NCI-H526 treated with DMSO at 0.1 percent for 48 hours (cell line): ENCODE data around the gene DEPDC7.
"Not testable (repeated sequence)": the region's sequence is repeated elsewhere in the genome, so short reads cannot be mapped to it uniquely, and the experiment has no call there.

Experiments used
- DNase-seq: peaks from one replicate; lab custom pipeline; 2025; lab: John Stamatoyannopoulos, UW

Gene DEPDC7

DNA sequence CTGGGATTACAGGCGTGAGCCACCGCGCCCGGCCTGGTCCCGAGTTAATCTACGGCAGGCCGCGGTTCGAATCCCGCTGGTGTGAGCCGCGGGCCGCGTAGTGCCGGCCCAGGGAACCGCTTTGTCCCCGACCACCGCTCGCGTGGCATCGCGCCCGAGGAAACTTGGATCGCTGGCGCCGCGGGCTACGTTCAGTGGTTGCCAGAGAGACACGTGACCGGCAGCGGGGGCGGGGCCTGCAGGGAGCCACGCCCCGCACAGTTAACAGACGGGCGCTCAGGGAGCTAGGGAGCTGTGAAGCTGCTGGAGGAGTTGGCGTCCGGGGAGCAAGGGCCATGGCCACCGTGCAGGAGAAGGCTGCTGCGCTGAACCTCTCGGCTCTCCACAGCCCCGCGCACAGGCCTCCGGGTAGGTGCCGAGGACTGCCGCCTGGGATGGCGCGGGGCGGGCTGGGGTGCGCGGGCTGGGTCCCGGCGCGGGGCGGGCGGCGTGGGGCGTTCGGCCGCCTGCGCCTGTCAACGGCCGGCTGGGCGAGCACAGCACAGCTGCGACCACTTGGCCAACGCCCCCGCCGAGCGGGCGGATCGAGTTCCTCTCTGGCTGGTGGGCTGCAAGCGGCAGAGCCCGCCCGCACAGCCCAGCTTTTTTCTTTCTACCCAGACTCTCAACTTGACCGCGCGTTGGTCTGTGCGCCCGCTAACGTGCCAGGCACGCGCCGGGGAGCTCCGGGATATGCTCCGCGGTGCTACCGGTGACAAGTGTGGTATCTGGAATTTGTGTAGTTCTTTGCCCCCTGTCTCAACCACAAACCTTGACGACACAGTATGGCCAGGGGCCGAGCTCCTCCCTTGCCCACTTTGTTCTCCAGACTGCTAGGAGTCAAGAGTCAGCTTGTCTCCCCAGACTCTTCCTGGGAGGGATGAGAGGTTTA is at the start of gene DEPDC7:
Gene DEPDC7, plus strand, starts transcription at position 258 of the 931 bp plus-strand sequence. Its CDS starts 78 bp downstream, at position 336.
- DNase-seq, result peak; percentile 91

DNA sequence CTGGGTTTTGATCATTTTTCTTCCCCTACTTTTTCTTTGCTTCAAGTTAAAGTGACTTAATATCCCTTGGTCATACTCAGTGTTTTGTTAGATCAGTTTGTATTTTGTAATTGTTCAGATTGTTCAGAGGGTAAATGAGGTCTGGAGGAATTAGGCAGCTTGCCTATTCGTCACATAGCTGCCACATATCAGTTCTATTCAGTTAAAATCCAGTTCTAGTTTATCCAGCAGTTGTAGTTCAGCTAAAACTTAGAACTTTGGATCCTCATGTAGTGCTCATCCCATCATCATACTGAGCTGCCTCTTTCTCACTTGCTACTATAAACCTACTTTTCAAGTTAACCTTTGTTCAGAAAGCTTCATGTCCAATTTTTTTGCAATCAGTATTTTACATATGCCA is 47.1 kb upstream of the DEPDC7 start:
- no peak for DNase-seq

DNA sequence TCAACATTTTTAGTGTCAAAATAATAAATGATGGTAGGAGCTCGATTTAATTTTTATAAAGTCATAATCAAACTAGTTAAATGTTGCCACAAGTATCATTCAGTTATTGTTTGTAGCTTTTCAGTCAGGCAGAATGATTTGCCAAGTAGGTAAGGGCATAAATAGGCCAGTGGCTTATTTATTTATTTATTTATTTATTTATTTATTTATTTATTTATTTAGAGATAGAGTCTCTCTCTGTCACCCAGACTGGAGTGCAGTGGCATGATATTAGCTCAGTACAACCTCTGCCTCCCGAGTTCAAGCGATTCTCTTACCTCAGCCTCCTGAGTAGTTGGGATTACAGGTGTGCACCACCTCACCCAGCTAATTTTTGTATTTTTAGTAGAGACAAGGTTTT is 43.4 kb upstream of the DEPDC7 start:
- not testable (repeated sequence) for DNase-seq

DNA sequence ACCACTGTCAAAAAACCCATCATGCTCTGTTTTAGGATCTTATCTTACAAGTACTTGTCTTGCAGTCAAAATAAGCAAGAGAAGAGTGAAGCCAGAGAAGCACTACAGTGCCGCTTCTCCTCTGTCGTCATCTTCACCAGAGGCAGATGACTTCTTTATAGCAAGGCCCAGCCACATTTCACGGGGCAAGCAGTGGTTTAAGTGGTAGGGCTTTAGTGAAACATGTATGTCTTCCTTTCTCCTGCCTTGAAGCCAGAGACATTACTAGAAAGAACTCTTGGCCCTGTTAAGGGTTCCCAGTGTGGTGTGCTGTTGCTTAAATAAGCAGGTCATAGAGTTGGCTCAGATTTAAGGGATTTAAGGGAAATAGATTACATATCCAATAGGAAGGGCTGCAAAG is 42.9 kb upstream of the DEPDC7 start:
- DNase-seq, result no peak

DNA sequence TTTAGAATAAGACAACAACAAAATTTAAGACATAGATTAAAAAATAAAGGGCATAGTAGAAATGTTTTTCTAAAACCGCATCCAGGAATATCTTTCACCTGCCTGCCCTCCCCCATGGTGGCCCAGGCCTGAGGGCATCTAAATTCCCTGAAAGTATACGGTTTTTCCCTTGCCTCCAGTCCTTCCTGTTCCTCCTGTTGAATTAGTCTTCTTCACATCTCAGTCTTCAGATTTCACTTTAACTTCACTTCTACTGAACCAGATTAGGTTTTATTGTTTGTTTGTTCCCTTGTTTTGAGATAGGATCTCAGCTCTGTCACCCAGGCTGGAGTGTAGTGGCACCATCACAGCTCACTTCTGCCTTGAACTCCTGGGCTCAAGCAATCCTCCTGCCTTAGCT is 33.1 kb upstream of the DEPDC7 start:
- DNase-seq, result no peak

DNA sequence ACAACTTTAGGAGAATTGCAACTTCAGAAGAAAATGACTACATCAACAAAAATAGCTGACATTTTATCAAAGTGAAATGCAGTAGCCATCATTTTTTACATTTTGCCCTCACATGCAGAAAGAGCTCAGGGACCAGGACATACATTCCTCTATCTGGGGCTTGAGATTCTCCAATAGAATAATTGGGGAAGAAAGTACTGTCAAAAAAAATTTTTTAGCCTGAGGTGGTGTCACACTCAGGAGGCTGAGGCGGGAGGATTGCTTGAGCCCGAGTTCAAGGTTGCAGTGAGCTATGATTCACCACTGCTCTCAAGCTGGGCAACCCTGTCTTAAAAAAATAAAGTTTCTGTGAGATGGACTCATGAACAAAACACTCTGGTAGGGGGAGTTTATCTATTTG is 32.2 kb upstream of the DEPDC7 start:
- no peak for DNase-seq

DNA sequence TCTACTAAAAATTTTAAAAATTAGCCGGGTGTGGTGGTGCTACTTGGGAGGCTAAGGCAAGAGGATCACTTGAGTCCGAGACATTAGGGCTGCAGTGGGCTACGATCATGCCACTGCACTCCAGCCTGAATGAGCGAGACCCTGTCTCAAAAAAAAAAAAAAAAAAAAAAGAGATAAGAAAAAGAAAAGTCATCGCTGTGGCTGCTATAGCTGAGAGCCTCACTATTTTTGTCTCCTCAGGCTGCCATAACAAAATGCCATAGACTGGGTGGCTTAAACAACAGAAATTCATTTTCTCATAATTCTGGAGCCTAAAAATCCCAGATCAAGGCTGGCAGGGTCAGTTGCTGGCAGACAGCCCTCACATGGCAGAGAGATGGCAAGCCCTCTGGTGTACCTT is 30.1 kb upstream of the DEPDC7 start:
- DNase-seq, result no peak

DNA sequence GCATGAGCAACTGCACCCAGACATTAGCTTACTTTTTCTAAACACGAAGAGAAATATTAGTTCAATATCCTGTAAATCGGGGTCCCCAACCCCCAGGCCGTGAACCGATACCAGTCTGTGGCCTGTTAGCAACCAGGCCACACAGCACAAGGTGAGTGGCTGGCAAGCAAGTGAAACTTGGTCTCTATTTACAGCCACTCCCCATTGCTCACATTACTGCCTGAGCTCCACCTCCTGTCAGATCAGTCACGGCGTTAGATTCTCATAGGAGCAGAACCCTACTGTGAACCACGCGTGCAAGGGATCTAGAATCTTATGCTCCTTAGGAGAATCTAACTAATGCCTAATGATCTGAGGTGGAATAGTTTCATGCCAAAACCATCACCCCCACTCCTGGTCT is 27.8 kb upstream of the DEPDC7 start:
- DNase-seq, result no peak

DNA sequence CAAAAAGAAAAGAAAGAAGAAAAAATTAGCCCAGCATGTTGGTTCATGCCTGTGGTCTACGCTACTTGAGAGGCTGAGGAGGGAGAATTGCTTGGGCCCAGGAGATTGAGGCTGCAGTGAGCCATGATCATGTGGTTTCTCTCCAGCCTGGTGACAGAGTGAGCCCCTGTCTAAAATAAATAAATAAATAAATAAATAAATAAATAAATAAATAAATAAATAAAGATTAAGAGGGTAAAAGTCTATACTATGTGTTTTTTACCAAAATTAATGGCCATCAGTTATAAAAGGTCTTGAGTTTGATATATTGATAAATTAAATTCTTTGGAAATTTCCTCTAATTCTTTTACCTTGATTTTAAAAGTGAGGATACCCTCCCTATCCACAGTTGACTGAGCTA is 25.2 kb upstream of the DEPDC7 start:
- DNase-seq, result no peak

DNA sequence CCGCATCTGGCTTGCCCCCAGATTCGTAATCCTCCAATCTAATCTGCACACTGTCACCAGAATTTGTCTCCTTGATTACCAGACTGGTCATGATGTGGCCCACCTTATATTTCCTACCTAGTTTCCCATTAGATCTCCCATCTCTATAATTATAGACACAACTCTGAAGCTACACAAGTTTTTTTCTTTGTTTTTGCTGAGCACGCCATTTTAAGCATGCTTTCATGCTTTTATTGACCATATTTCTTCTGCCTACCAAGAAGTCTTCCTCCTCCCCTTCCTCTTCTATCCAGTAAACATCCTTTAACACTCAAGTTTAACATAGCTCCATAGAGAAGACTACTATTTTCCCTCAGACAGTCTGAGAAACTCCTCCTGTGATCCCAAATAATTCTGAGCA is 24.3 kb upstream of the DEPDC7 start:
- DNase-seq, result no peak

DNA sequence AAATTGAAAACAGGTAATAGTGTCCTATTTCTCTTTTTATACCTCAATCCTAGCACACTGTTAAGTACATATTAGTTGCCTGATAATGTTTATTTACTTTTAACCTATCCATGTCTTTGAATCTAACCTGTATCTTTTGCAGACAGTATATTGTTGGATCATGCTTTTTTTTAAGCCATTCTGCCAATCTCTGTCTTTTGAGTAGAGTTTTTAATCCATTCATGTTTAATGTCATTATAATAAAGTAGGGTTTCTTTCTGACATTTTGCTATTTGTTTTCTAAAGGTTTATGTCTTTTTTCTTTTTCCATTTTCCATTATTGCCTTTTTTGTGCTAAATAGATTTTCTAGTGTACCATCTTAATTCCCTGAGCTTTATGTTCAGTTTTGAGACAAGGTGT is 23.8 kb upstream of the DEPDC7 start:
- no peak for DNase-seq

DNA sequence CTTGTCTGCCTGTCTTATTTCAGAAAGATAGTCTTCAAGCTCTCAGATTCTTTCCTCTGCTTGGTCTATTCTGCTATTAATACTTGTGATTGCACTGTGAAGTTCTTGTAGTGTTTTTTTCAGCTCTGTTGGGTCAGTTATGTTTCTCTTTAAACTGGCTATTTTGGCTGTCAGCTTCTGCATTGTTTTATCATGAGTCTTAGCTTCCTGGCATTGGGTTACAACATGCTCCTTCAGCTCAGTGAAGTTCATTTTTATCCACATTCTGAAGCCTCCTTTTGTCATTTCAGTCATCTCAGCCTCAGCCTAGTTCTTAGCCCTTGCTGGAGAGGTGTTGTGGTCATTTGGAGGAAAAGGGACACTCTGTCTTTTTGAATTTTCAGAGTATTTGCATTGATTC is 15.5 kb upstream of the DEPDC7 start:
- DNase-seq, result no peak

DNA sequence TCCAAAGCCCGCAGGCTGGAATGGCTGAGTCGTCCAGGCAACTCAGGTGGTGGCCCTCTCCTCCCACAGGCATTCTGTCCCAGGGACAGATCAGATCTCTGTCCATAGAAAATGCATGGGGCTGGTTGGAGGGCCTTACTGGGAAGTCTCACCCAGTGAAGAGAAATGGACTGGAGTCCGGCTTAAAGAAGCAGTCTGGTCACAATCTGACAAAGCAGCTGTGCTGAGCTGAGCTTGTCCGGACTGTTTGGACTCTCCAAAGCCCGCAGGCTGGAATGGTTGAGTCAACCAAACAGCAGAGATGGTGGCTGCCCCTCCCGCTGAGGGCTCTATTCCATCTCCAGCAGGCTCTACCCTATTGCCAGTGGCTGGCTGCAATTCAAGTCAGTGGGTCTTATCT is 14.4 kb upstream of the DEPDC7 start:
- no peak for DNase-seq

DNA sequence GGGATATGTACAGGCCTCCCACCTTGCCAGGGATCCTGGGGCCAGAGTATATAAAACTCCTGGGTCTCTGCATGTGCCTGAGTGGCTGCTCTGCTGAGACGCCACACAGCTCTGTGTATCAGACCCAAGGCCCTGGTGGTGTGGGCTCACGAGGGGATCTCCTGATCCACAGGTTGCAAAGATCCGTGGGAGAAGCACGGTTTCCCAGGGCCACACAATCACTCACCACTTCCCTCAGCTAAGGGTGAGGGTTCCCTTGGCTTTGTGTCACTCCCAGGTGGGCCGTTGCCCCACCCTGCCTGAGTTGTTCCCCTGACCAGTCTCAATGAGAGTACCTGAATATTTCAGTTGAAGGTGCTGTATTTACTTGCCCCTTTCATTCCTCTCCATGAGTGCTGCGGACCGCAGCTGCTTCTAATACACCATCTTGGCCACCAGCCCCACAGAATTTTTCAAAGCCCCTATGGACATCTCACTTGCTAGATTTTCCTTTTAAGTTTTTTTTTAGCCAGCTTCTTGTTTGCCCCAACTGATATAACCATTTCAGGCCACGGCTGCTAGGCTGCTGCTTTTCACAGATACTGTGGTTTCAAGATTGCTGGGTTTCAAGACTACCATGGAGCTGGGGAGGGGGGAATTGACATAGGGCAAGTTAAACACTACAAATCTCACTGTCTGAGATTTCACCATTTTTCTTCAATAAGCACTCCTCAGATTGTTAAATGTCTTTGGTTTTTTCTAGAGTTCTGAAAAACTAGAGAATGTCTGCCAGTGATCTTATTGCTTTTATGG is 13.7 kb upstream of the DEPDC7 start:
- no peak for DNase-seq

DNA sequence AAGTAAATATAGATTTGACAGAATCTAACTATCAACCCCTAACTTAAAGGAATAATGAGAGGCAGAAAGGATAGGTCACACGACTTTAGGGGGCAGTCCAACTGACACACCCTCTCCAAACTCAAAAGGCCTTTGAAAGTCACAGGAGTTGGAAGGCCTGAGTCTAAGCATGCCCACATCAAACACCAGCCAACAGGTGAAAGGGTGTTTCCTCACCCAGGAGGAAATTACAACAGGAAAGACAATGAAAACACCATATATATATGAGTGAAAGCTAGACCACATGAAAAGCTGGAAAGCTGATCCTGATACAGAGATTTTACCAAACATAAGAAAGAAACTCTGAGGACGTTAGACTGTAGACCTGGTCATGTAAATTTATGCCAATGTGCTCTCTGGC is 10.5 kb upstream of the DEPDC7 start:
- DNase-seq, result no peak

DNA sequence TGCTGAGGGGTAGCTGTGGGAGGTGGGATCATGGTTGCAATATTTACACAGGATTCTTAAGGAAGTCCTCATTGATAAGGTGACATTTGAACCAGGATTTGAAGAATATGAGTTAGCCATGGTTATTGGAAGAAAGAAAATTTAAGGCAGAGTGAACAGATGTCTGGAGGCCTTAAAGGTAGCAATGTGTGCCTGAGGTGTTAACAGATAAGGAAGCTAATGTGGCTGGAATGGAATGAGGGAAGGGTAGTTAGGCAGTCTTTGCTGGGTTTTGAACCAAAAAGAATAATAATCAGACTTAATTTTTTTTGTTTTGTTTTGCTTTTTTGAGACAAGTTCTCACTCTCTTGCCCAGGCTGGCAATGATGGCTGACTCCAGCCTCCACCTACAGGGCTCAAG is 9.7 kb upstream of the DEPDC7 start:
- DNase-seq, result no peak

DNA sequence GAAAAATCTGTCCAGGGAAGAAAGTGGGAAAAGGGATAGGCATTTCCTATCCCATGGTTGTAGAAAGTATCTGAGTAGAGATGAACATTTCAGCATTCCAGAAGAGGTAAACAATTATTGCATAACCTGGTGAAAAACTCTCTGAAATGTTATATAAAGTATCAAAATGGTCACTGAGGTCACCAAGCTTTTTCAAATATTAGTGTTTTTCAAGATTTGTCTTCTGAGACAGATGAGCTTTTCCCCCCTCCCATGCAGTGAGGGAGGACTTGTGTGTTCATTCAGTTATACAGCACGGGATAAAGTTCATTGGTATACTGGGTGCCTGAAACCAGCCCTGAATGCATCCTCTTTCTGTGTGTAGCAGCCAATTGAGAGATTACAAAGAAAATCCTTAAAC is 1.9 kb upstream of the DEPDC7 start:
- DNase-seq, result no peak

DNA sequence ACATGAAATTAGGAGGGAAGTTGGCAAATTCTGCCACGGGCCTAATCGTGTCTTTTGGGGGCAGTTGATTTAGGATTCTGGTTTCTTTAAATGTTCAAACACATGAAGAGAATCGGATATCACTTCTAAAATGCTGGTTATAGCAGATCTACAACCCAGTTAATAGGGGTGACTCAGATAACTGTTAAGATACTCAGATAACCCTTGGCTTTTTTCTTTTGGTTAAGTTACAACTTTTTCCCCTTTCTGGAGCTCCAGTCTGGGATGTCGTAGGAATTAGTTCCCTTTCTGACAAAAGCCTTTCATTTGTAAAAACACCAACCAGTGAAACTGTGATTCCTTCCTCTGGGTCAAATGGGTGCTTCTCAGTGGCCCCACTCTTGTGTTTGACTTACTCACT is 976 bp downstream of the DEPDC7 start:
- DNase-seq, result peak; percentile 22

DNA sequence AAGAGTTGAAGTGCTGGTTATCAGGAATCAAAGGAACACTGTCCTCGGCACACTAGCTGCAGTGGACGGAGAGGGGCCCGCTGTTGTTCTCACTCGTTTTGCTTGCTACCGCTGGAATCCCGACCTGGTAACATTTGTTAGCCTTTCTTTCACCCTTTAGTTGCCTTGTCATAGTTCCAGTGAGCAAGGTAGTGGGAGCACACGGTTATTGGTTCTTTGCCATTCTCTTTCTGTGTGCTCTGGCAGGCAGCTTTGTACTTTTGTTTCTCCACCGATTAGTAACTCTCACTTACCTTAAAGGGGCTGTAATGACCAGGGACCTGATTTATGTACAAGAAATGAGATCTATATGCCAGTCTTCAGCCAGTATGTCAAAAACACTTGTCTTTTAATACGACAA is 1.8 kb downstream of the DEPDC7 start:
- peak; percentile 32 for DNase-seq

DNA sequence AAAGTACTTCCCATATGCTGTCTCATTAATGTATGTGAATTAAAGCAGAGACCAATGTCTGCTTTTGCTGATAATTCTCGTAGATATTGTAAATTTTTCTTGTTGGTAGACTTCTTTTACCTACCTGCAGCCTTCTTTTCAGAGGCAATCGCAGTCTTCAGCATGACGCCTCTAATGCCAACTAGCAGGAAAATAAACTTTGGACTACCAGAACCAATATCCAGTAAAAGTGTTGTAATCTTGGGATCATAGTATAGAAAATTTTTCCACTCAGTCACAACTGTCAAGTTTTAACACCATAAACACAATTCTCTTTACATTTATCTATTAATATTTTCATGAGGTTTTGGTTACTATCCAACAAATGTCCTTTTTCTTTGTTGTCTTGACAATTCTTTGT is 2.3 kb downstream of the DEPDC7 start:
- DNase-seq, result no peak

DNA sequence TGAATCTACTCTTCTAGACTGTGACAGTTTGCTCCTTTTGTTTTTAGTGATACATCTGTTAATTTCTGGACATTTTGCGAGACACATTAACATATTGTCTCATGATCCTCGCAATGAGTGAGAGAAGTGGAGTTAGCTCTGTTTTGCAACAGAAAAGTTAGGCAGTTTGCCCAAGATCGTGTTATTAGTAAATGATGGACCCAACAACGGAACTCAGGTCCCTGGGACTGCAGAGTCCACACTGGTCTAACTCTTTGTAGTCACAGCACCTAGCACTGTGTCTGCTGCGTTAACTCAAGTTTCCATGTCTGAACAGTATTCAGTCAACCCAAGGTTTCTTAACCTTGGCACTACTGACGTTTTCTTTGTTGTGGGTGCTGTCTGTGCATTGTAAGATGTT is 3.2 kb downstream of the DEPDC7 start:
- no peak for DNase-seq

DNA sequence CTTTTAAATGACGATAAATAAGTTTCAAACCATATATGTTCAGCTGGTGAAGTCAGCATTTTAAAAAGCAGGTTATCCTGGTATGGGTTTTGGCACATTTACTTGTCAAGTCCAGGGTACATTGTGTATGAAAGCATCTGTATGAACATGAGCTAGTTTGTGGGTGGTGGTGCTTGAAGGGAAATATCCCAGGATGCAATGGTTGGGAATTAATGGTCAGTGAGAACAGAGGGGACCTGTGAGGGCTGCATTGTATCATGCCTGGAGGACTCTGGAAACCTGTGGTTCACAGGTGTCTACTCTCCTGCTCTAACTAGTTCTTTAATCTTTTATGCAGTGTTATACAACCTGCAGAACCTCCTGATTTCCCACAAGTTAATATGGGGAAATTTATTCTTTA is 5.8 kb downstream of the DEPDC7 start:
- DNase-seq, result no peak

DNA sequence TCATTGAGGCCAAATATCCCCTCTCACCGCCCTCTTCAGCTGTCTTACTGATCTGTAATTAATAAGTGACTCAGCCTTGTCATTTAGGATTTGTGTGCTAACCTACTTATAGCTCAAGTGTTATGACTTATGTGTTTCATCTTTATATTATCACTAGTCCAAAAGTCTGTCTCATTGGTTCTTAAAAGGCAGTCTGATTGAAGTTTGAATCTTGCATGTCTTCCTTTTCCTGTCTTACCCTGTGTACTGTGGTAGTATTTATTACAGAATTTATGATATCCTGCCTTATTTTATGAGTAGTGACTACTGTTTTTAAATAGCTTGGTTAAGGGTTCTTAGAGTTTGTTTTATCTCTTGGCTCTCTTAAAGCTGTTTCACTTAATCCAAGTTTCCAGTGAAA is 6.3 kb downstream of the DEPDC7 start:
- no peak for DNase-seq
